Measurements from ENCODE around the gene RBMXL3.

The RBMXL3 gene

DNA sequence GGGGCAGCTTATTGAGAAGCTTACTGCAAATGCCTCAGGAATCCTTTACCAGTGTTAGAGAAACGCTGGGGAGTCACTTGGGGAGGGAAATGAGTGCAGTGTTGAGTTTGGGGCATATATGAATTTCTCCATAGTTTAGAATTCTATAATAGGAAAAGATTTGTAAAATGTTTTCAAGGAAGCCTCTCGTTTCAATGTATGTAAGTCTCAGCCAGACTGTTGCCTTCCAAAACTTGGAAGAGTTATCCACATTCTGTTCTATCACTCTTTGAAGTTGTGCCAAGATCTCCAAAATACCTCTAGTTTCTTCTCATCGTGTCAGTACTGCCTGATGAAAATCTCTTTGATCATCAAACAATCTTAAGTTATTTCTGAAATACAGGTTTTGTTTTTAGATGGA, 45.3 kb downstream of the RBMXL3 start:
- DNase-seq = no peak

GRCh38 chrX:115236560-115236959, 47.4 kb downstream of the RBMXL3 start:
- DNase-seq = no peak

DNA sequence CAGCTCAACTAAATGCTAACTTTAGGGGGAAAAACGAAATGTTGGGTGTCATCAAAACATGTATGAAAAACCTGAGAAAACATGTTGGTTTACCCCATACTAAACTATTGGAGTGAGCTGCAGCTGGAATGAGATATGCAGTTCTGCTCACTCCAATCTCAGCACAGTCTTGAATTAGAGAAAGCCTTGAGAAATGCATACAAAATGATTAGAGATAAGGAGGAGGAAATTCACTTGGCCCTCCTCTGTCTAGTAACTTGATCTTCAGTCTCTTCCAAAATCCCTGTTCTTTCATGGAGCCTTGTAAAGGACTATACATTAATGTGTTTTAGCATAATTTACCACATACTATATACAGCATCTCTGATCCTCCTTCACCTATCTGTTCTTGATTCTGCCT, 47.8 kb downstream of the RBMXL3 start:
- no peak for DNase-seq

All from HCEC 1CT (cell line).